Measurements from ENCODE around the gene NDUFB8. TPM values are rescaled to one million over a fixed set of nuclear protein-coding genes. Genes with fewer than 3 reads are reported as not detected.

The NDUFB8 gene
- total RNA-seq, 2 experiments from 2014 or later, result 365 to 384 TPM

DNA sequence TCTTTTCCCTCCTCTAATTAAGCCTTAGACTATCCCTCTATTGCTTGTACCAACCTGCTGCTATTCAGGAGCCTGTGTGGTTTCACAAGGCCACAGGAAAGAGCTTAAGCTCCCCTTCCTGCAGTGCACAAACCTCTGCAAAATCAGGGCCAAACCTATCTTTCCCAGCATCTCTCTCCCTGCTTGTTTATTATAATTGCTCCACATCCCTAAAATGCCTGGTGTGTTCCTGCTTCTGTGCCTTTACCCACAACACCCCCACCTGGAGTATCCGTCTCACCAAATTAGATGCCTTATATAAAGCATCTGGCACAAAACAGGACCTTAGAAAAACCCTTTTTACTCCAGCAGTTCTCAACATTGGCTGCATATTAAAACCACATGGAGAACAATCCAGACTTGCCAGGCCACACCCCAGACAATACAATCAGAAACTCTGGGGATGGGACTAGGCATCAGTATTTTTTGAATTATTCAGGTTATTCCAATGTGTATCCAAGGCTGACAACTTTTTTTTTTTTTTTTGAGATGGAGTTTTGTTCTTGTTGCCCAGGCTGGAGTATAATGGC lies 26.7 kb downstream of the NDUFB8 start:
- Mint-ChIP-seq H3K36me3 (ENCODE audit: low read depth) (peaks cover 57% of the 10 kb centered on the region), H3K27me3 (no peaks in the 10 kb centered on the region), H3K4me3 (no peak overlapping the region), H3K4me1 (ENCODE audit: low read depth) (peaks cover 25% of the 10 kb centered on the region), H3K9me3 (no peaks in the 10 kb centered on the region), H3K27ac (no peak overlapping the region)
- ChIA-PET POLR2A (no interaction called here), CTCF (interaction anchor here (13.5 kb wide), 1 partner anchor 21 kb away, joined by 132 read pairs; no protein-coding TSS in a partner anchor)
- intact Hi-C loops (cut with micrococcal nuclease), result no loop called here
- DNase-seq (no peak), ATAC-seq (no peak)
- TF ChIP-seq, protein P1, sequence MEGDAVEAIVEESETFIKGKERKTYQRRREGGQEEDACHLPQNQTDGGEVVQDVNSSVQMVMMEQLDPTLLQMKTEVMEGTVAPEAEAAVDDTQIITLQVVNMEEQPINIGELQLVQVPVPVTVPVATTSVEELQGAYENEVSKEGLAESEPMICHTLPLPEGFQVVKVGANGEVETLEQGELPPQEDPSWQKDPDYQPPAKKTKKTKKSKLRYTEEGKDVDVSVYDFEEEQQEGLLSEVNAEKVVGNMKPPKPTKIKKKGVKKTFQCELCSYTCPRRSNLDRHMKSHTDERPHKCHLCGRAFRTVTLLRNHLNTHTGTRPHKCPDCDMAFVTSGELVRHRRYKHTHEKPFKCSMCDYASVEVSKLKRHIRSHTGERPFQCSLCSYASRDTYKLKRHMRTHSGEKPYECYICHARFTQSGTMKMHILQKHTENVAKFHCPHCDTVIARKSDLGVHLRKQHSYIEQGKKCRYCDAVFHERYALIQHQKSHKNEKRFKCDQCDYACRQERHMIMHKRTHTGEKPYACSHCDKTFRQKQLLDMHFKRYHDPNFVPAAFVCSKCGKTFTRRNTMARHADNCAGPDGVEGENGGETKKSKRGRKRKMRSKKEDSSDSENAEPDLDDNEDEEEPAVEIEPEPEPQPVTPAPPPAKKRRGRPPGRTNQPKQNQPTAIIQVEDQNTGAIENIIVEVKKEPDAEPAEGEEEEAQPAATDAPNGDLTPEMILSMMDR (IDR thresholded peaks at IDR 0.05), result no peak

DNA sequence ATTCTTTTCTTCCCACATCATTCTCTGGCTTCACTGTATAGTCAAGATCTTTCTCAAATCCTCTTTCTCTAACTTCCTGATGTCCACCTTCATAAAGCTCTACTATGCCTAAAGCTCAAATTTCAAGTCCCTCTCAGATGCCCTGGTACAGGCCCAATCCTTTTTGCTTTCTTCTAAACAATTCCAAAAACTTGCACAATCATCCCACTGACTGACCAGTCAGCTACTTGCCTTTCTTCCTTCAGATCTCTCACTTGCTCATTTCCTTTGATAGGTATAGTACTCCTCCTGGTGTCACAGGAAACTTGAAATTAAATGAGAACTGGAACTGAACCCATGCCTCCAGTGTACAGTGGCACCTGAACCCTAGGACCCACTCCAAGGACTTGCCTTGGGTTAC lies 28.2 kb downstream of the NDUFB8 start:
- TF ChIP-seq, protein P1 (IDR thresholded peaks at IDR 0.05), result no peak
- CTCF ChIA-PET, result interaction anchor here (1.7 to 13.5 kb wide), 4 partner anchors 8 to 20 kb away, joined by 4 to 132 read pairs (median 33); no protein-coding TSS in a partner anchor
- POLR2A ChIA-PET, result no interaction called here
- H3K27me3 Mint-ChIP-seq, result no peaks in the 10 kb centered on the region
- peaks cover 52% of the 10 kb centered on the region for H3K36me3 Mint-ChIP-seq (ENCODE audit: low read depth)
- H3K4me1 Mint-ChIP-seq (ENCODE audit: low read depth), result peaks cover 18% of the 10 kb centered on the region
- H3K27ac Mint-ChIP-seq, result peak overlapping the region; percentile 2
- intact Hi-C loops (cut with micrococcal nuclease), result no loop called here
- H3K9me3 Mint-ChIP-seq, result no peaks in the 10 kb centered on the region
- ATAC-seq, result no peak
- no peak overlapping the region for H3K4me3 Mint-ChIP-seq
- no peak for DNase-seq

DNA sequence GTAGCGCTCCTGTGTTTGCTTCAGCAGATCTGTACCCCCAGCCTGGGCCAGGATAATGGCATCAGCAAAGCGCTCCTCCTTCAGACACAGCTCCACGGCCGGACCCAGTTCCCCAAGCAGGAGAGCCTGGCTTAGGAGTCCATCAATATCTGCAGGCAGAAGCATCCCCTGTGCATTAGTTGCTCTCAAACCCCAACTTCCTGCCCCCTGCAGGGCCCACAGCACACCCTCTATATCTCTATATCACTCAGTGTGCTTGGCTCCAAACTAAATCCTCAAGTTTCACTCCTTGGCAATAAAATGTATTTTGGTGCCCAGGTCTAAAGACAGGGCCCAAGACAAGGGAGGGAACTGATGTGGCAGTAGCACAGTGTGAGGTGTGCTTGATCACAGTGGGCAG lies 31.6 kb downstream of the NDUFB8 start:
- peaks cover 58% of the 10 kb centered on the region for H3K36me3 Mint-ChIP-seq (ENCODE audit: low read depth)
- H3K27ac Mint-ChIP-seq, result no peak overlapping the region
- CTCF ChIA-PET, result interaction anchor here (1.7 to 13.5 kb wide), 6 partner anchors 10 to 64 kb away, joined by 3 to 132 read pairs (median 10); no protein-coding TSS in a partner anchor
- POLR2A ChIA-PET, result interaction anchor here (8.6 kb wide), 1 partner anchor 16 kb away, joined by 56 read pairs; no protein-coding TSS in a partner anchor
- no peaks in the 10 kb centered on the region for H3K9me3 Mint-ChIP-seq
- intact Hi-C loops (cut with micrococcal nuclease), result no loop called here
- peaks cover 17% of the 10 kb centered on the region for H3K4me1 Mint-ChIP-seq (ENCODE audit: low read depth)
- no peak for ATAC-seq
- no peak for DNase-seq
- TF ChIP-seq, protein P1 (IDR thresholded peaks at IDR 0.05), result no peak
- H3K27me3 Mint-ChIP-seq, result no peaks in the 10 kb centered on the region
- no peak overlapping the region for H3K4me3 Mint-ChIP-seq

DNA sequence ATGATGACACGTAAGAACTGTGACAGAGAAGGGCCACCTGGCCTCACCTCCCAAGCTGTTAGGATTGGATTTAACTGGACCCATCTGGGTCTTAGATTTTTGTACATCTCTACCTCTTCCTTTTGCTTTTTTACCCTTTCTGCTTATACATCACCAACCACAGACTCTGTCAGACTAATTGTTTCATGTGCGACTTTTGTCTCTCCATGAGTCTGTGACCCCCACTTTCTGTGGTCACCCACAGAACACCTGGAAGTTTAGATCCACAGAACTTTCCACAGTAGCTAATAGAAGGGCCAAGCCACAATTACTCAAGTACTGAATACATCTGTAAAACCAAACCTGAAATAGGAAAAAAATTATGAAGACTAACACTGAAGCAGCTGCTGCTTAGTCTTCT lies 33.1 kb downstream of the NDUFB8 start:
- Mint-ChIP-seq H3K27me3 (no peaks in the 10 kb centered on the region), H3K36me3 (ENCODE audit: low read depth) (peaks cover 56% of the 10 kb centered on the region), H3K4me3 (no peak overlapping the region), H3K4me1 (ENCODE audit: low read depth) (peaks cover 17% of the 10 kb centered on the region), H3K27ac (peak overlapping the region; percentile 23), H3K9me3 (no peaks in the 10 kb centered on the region)
- DNase-seq, result peak; percentile 50
- peak; percentile 60 for ATAC-seq
- ChIA-PET POLR2A (interaction anchor here (0.6 to 8.6 kb wide), 5 partner anchors 11 to 141 kb away, joined by 3 to 56 read pairs (median 4); no protein-coding TSS in a partner anchor), CTCF (interaction anchor here (0.6 to 13.5 kb wide), 7 partner anchors 8 to 62 kb away, joined by 3 to 132 read pairs (median 5); no protein-coding TSS in a partner anchor)
- intact Hi-C loops (cut with micrococcal nuclease), result no loop called here
- TF ChIP-seq, protein P1 (IDR thresholded peaks at IDR 0.05), result no peak

DNA sequence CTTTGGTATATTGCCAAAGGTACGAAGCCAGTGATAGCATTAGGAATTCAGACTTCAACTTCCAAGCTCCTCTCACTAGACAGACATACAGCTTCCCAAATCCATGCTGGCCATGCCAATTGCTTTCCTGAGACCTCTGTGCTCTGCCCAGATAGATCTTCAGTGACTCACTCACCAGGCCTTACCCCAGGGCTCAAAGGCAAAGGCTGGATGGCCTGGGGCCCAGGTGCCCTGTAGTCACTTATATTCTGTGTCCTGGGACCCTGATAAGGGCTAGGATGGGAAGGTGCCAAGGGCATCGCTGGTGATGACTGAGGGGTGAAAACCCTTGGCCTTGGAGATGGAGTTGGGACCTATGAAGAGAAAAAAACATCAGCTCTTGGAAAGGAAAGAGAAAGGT lies 39.1 kb downstream of the NDUFB8 start:
- Mint-ChIP-seq H3K4me1 (ENCODE audit: low read depth) (no peaks in the 10 kb centered on the region), H3K4me3 (no peak overlapping the region), H3K27me3 (no peaks in the 10 kb centered on the region), H3K27ac (no peak overlapping the region), H3K36me3 (ENCODE audit: low read depth) (peaks cover 37% of the 10 kb centered on the region), H3K9me3 (no peaks in the 10 kb centered on the region)
- ATAC-seq, result no peak
- TF ChIP-seq, protein P1 (IDR thresholded peaks at IDR 0.05), result no peak
- no peak for DNase-seq
- POLR2A ChIA-PET, result interaction anchor here (0.6 to 8.6 kb wide), 3 partner anchors 9 to 143 kb away, joined by 3 to 56 read pairs (median 3); no protein-coding TSS in a partner anchor
- intact Hi-C loops (cut with micrococcal nuclease), result no loop called here
- CTCF ChIA-PET, result interaction anchor here (1.3 to 13.5 kb wide), 3 partner anchors 9 to 28 kb away, joined by 5 to 132 read pairs (median 6); no protein-coding TSS in a partner anchor

Measured in activated CD8-positive, alpha-beta T cell treated with anti-CD3 and anti-CD28 coated beads for 36 hours (primary cell).